HepG2 (cell line): ENCODE results near the gene RBCK1. TPM values are rescaled to one million over a fixed set of nuclear protein-coding genes. Genes with fewer than 3 reads are reported as not detected.

Experiments
- ADNP ChIP-seq: sonication (generic); formaldehyde crosslinking; IDR thresholded peaks from 2 replicates; pipeline ENCODE4 v1.4.0; 2020; ENCODE audit warnings: missing genetic modification reagents
- CREM ChIP-seq, 2 experiments: sonication (generic) in 1 of 2; formaldehyde crosslinking in 1 of 2; IDR thresholded peaks; 2 replicates each; pipeline versions ENCODE4 v1.4.0 to v1.6.1; 2016 to 2020; ENCODE audit warnings: antibody characterized with exemption in 1 of 2, mild to moderate bottlenecking in 1 of 2, missing genetic modification reagents in 1 of 2
- ELF4 ChIP-seq: sonication (generic); formaldehyde crosslinking; IDR thresholded peaks from 2 replicates; pipeline ENCODE4 v1.5.0; 2020; ENCODE audit warnings: missing genetic modification reagents, mild to moderate bottlenecking, moderate library complexity, borderline replicate concordance
- FLYWCH1 ChIP-seq: sonication (generic); formaldehyde crosslinking; IDR thresholded peaks from 2 replicates; pipeline ENCODE4 v1.8.1; 2023; ENCODE audit warnings: mild to moderate bottlenecking, missing genetic modification reagents
- RNF2 ChIP-seq: fragments of 450-650 bp; conservative IDR thresholded peaks from 2 replicates; pipeline ENCODE4 v1.6.1; 2016; ENCODE audit warnings: low read depth
- SMAD9 ChIP-seq: sonication (generic); formaldehyde crosslinking; IDR thresholded peaks from 2 replicates; pipeline ENCODE4 v1.5.1; 2020; ENCODE audit warnings: mild to moderate bottlenecking, missing genetic modification reagents
- SOX13 ChIP-seq, 3 experiments: fragments of 450-650 bp in 1 of 3; sonication (generic) in 1 of 3; formaldehyde crosslinking in 1 of 3; IDR thresholded peaks in 2 of 3; conservative IDR thresholded peaks in 1 of 3; 2 replicates each; pipeline versions ENCODE4 v1.5.0 to v1.6.1; 2016 to 2020; ENCODE audit warnings: antibody characterized with exemption in 1 of 3, mild to moderate bottlenecking in 1 of 3, missing compliant biosample characterization in 1 of 3, missing genetic modification reagents in 1 of 3, moderate library complexity in 1 of 3
- SOX5 ChIP-seq: IDR thresholded peaks from 2 replicates; pipeline ENCODE4 v1.6.1; 2016; ENCODE audit warnings: borderline replicate concordance
- ZFP41 ChIP-seq: sonication (generic); formaldehyde crosslinking; IDR thresholded peaks from 2 replicates; pipeline ENCODE4 v1.4.0; 2020; ENCODE audit warnings: mild to moderate bottlenecking, missing genetic modification reagents, borderline replicate concordance
- ZMYM2 ChIP-seq: sonication (generic); formaldehyde crosslinking; IDR thresholded peaks from 2 replicates; pipeline ENCODE4 v1.8.0; 2022; ENCODE audit warnings: mild to moderate bottlenecking, missing genetic modification reagents
- ZNF207 ChIP-seq: fragments of 450-650 bp; IDR thresholded peaks from 2 replicates; pipeline ENCODE4 v1.6.1; 2016; ENCODE audit warnings: antibody characterized with exemption, borderline replicate concordance
- ZNF326 ChIP-seq: sonication (generic); formaldehyde crosslinking; IDR thresholded peaks from 2 replicates; pipeline ENCODE4 v1.4.0; 2020; ENCODE audit warnings: missing genetic modification reagents, borderline replicate concordance
- ZNF33B ChIP-seq: sonication (generic); formaldehyde crosslinking; IDR thresholded peaks from 2 replicates; pipeline ENCODE4 v1.5.1; 2020; ENCODE audit warnings: mild to moderate bottlenecking, missing genetic modification reagents
- ZNF543 ChIP-seq: sonication (generic); formaldehyde crosslinking; IDR thresholded peaks from 2 replicates; pipeline ENCODE4 v1.4.0; 2020; ENCODE audit warnings: mild to moderate bottlenecking, missing genetic modification reagents
- ZNF549 ChIP-seq: sonication (generic); formaldehyde crosslinking; IDR thresholded peaks from 2 replicates; pipeline ENCODE4 v1.5.0; 2020; ENCODE audit warnings: missing genetic modification reagents
- ZNF772 ChIP-seq: sonication (generic); formaldehyde crosslinking; IDR thresholded peaks from 2 replicates; pipeline ENCODE4 v1.5.0; 2020; ENCODE audit warnings: mild to moderate bottlenecking, missing genetic modification reagents
- ZNF775 ChIP-seq: sonication (generic); formaldehyde crosslinking; IDR thresholded peaks from 2 replicates; pipeline ENCODE4 v1.4.0; 2020; ENCODE audit warnings: missing genetic modification reagents, mild to moderate bottlenecking, moderate library complexity, borderline replicate concordance
- ZNF788 ChIP-seq: sonication (generic); formaldehyde crosslinking; IDR thresholded peaks from 2 replicates; pipeline ENCODE4 v1.5.0; 2020; ENCODE audit warnings: mild to moderate bottlenecking, missing genetic modification reagents, borderline replicate concordance
- ZNF841 ChIP-seq: sonication (generic); formaldehyde crosslinking; IDR thresholded peaks from 2 replicates; pipeline ENCODE4 v1.8.1; 2023; ENCODE audit warnings: missing genetic modification reagents, borderline replicate concordance
- polyA plus RNA-seq, 8 experiments: library from polyadenylated mRNA; depleted of rRNA in 3 of 8; stranded (reverse) in 7 of 8; unstranded in 1 of 8; fragments of >200 nt; fragmentation: Illumina TruSeq in 4 of 8; extraction: Trizol in 4 of 8; gene quantifications; 2 replicates each; pipeline versions ENCODE4 v1.2.1 to v1.2.3, GENCODE V29; 2011 to 2016; ENCODE audit warnings: low read depth in 4 of 8, missing spikeins in 1 of 8, mixed read lengths in 1 of 8; ENCODE audit not compliant: insufficient read depth in 1 of 8
- total RNA-seq, 5 experiments: library from RNA; depleted of rRNA; stranded (reverse); fragments of >200 nt; fragmentation: Illumina TruSeq; extraction: Trizol; gene quantifications; 2 replicates each; pipeline ENCODE4 v1.2.3, GENCODE V29; 2016; ENCODE audit warnings: low read depth in 1 of 5
- TF ChIP-seq, protein P1 (sequence below): sonication (generic); formaldehyde crosslinking; IDR thresholded peaks from 2 replicates; pipeline ENCODE4 v1.8.1; 2023; ENCODE audit warnings: mild to moderate bottlenecking, moderate library complexity, missing genetic modification reagents
- TF ChIP-seq, protein P2 (sequence below): IDR thresholded peaks from 2 replicates; pipeline ENCODE4 v1.6.1; 2016; ENCODE audit warnings: mild to moderate bottlenecking
- TF ChIP-seq, protein P3 (sequence below): sonication (generic); formaldehyde crosslinking; IDR thresholded peaks from 2 replicates; pipeline ENCODE4 v1.4.0; 2020; ENCODE audit warnings: missing genetic modification reagents, mild to moderate bottlenecking, borderline replicate concordance

The RBCK1 gene
- total and polyA plus RNA-seq, 2 of the 13 experiments (the other 11 are each of a cell fraction or from before 2014, with no cell fraction given), result 149 to 215 TPM

DNA sequence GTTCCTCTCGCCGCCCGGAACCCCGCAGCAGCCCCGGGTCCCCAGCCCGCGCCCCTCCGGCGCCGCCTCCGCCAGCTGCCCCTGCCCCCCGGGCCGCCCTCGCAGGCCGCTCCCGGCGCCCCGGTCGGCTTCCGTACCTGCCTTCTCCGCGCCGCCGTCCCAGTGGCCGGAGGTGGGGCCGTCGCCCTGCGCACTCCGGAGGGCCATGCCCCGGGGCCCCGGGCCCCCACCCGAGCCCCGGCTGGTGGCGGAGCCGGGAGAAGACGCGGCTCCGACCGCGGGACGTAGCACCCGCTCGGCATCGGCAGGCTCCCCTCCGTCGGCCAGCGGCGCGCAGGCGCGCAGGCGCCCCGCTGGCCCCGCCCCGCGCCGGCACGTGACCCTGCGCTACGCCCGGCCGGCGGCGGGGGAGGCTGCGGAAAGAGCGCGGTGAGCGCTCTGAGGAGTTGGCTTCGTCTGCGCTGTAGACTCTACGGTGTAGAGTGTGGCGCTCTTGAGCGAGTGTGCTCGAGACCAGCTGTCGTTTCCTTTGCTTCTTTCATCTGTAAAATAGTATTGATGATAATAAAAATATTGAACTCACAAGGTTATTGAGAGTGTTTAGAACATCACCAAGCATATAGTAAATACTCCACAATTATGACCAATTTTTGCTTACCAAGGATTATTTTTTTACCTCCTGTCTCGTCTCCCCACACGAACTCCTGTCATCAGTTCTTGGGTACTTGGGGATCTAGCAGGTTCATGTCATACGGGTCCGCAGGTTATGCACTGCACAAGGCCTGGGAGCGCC lies 54.3 kb downstream of the RBCK1 start, which contains the start of gene TBC1D20 (continued):
- TF ChIP-seq SOX5 (peak; percentile 28; the same call in 1 of the 2 replicates), ADNP (CRISPR knock-in tag) (no peak; the same call in 1 of the 2 replicates), ELF4 (CRISPR knock-in tag) (no peak), SOX13 (IDR thresholded peaks at IDR 0.05) (no peak), SOX13 (CRISPR knock-in tag; conservative IDR thresholded peaks at IDR 0.05 in 1 of 2, IDR thresholded peaks at IDR 0.05 in 1 of 2) (peak in 1 of 2 experiments; percentile 24; a peak in 1 of 4 replicates), SMAD9 (peak; percentile 21; the same call in 1 of the 2 replicates), RNF2 (0 out of 2 replicates have a peak, but pooled peaks have one; percentile 49), ZNF775 (CRISPR knock-in tag) (no peak), ZNF788 (CRISPR knock-in tag) (no peak; the same call in 1 of the 2 replicates), ZNF841 (CRISPR knock-in tag) (no peak), ZMYM2 (CRISPR knock-in tag) (0 out of 2 replicates have a peak, but pooled peaks have one; percentile 38), ZNF326 (no peak), ZNF549 (CRISPR knock-in tag) (no peak), CREM (IDR thresholded peaks at IDR 0.05) (no peak), CREM (CRISPR knock-in tag; IDR thresholded peaks at IDR 0.05) (no peak), ZNF772 (CRISPR knock-in tag) (peak; percentile 23; the same call in 1 of the 2 replicates), ZNF33B (CRISPR knock-in tag) (no peak), ZFP41 (CRISPR knock-in tag) (no peak), ZNF543 (CRISPR knock-in tag) (0 out of 2 replicates have a peak, but pooled peaks have one; percentile 2), ZNF207 (no peak), FLYWCH1 (CRISPR knock-in tag) (no peak)
- TF ChIP-seq, protein P1, sequence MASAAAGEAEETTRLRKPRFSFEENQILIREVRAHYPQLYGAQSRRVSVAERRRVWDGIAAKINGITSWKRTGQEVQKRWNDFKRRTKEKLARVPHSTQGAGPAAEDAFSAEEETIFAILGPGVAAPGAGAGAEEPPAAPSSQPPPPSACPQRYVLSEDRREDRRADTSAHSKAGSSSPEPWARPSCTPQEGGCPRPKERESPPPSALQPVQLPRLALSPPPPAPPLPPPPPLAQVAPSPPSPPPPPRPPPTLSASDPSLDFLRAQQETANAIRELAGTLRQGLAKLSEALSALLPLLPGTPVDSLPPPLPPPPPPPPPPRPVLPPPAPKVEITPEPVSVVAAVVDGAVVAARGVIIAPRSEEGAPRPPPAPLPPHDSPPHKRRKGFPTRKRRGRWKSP (CRISPR knock-in tag), result peak; percentile 97
- TF ChIP-seq, protein P2, sequence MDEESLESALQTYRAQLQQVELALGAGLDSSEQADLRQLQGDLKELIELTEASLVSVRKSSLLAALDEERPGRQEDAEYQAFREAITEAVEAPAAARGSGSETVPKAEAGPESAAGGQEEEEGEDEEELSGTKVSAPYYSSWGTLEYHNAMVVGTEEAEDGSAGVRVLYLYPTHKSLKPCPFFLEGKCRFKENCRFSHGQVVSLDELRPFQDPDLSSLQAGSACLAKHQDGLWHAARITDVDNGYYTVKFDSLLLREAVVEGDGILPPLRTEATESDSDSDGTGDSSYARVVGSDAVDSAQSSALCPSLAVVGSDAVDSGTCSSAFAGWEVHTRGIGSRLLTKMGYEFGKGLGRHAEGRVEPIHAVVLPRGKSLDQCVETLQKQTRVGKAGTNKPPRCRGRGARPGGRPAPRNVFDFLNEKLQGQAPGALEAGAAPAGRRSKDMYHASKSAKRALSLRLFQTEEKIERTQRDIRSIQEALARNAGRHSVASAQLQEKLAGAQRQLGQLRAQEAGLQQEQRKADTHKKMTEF (CRISPR knock-in tag), result peak; percentile 34; the same call in 1 of the 2 replicates
- TF ChIP-seq, protein P3, sequence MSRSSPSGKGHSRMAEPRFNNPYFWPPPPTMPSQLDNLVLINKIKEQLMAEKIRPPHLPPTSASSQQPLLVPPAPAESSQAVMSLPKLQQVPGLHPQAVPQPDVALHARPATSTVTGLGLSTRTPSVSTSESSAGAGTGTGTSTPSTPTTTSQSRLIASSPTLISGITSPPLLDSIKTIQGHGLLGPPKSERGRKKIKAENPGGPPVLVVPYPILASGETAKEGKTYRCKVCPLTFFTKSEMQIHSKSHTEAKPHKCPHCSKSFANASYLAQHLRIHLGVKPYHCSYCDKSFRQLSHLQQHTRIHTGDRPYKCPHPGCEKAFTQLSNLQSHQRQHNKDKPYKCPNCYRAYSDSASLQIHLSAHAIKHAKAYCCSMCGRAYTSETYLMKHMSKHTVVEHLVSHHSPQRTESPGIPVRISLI (CRISPR knock-in tag), result no peak
